22Rv1 (cell line): ENCODE results near the gene GNMT.
A peak's percentile ranks its signal among the peaks of the same experiment; 100 is the strongest.
"Not testable (repeated sequence)": the region's sequence is repeated elsewhere in the genome, so short reads cannot be mapped to it uniquely, and the experiment has no call there.

Experiments used
- H3K27ac ChIP-seq: fragments of 450-650 bp; 2 replicates; pipeline ENCODE4 v1.5.1; 2017
- ZFX ChIP-seq: fragments of 450-650 bp; IDR thresholded peaks from 2 replicates; pipeline ENCODE4 v1.6.1; 2017; ENCODE audit warnings: antibody characterized with exemption, borderline replicate concordance
- TF ChIP-seq, protein P1 (sequence below): fragments of 450-650 bp; IDR thresholded peaks from 2 replicates; pipeline ENCODE4 v1.5.1; 2017; ENCODE audit warnings: mild to moderate bottlenecking

Gene GNMT

GRCh38 chr6:42989923-42990322, 29.4 kb downstream of the GNMT start:
- no peak overlapping the region for H3K27ac ChIP-seq
- TF ChIP-seq, protein P1, sequence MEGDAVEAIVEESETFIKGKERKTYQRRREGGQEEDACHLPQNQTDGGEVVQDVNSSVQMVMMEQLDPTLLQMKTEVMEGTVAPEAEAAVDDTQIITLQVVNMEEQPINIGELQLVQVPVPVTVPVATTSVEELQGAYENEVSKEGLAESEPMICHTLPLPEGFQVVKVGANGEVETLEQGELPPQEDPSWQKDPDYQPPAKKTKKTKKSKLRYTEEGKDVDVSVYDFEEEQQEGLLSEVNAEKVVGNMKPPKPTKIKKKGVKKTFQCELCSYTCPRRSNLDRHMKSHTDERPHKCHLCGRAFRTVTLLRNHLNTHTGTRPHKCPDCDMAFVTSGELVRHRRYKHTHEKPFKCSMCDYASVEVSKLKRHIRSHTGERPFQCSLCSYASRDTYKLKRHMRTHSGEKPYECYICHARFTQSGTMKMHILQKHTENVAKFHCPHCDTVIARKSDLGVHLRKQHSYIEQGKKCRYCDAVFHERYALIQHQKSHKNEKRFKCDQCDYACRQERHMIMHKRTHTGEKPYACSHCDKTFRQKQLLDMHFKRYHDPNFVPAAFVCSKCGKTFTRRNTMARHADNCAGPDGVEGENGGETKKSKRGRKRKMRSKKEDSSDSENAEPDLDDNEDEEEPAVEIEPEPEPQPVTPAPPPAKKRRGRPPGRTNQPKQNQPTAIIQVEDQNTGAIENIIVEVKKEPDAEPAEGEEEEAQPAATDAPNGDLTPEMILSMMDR: no peak
- TF ChIP-seq ZFX: no peak

DNA sequence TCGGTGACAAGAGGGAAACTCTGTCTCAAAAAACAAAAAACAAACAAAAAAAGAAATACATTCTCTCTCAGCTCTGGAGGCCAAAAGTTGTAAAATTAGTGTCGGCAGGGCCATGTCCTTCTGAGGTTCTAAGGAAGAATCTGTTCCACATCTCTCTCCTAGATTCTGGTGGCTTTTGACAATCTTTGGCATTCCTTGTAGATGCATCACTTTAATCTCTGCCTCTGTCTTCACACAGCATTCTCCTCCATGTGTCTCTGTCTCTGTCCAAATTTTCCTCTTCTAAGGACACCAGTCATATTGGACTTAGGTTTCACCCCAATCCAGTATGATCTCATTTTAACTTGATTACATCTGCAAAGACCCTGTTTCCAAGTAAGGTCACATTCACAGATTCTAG, 32.9 kb downstream of the GNMT start:
- TF ChIP-seq ZFX: no peak
- H3K27ac ChIP-seq: no peak overlapping the region

DNA sequence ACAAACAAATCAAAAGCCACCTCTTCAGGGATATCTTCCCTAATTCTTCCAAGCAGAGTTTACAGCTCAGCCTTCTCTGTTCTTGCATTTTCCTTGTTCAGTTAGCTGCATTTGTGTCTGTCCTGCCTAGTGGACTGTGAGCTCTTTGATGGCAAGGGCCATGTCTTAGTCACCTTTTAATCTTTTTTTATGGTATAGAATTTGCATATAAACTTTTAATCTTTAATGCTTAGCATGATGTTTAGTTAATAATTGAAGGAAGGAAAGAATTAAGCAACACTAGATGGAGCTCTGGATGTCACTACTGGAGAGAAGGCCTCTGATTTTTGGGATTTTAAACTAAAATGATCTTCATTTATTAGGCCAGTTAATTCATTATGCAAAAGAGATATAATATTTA, 36.0 kb downstream of the GNMT start:
- TF ChIP-seq, protein P1: peak; percentile 35
- TF ChIP-seq ZFX: no peak
- H3K27ac ChIP-seq: peak overlapping the region; percentile 53

- H3K27ac ChIP-seq: not testable (repeated sequence)
These were observed 37.7 kb downstream of the GNMT start for GRCh38 chr6:42998205-42998604.

- TF ChIP-seq, protein P1: no peak
- no peak for TF ChIP-seq ZFX
- H3K27ac ChIP-seq: no peak overlapping the region
These were observed 41.3 kb downstream of the GNMT start for GRCh38 chr6:43001843-43002242.

DNA sequence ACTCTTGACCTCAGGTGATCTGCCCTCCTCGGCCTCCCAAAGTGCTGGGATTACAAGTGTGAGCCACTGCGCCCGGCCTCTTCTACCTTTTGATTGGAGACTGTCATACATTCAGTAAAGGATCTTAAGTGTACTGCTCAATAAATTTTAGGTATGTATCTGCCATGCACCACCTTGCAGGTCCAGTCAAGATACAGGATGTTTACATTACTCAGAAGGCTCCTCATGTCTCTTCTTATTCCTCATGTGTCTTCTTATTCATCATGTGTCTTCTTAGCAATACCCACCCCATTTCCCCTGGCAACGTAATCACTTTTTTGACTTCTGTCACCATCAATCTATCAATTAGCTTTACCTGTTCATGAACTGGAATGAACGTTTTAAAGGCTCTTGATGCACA, 45.3 kb downstream of the GNMT start:
- TF ChIP-seq, protein P1: no peak
- no peak for TF ChIP-seq ZFX
- H3K27ac ChIP-seq: no peak overlapping the region

DNA sequence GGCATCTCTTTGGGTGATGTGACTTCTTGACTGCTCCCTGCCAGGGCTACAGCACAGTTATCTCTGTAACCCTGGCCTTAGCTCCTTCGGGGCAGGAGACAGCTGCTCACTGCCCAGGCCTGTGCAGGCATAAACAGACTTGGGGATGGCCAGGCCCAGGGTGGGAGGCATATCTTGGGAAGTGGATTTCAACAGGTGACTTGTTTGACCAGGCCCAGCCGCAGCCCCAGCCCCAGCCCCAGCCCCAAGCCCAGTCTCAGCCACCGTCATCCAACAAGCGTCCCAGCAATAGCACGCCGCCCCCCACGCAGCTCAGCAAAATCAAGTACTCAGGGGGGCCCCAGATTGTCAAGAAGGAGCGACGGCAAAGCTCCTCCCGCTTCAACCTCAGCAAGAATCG, 45.7 kb downstream of the GNMT start:
- H3K27ac ChIP-seq: no peak overlapping the region
- no peak for TF ChIP-seq ZFX
- TF ChIP-seq, protein P1: no peak

DNA sequence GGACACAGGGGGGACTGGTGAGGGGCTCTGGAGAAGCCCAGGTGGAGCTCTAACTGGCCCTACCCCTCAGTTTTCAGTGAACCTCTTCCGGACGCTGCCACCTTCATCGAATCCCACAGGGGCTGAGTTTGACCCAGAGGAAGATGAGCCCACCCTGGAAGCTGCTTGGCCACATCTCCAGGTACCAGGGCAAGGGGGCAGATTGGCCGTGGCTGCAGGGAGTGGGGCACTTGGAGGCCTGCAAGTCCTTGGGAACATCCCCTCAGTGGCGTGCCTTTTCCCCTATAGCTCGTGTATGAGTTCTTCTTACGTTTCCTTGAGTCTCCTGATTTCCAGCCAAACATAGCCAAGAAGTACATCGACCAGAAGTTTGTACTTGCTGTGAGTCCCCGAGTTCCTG, 46.6 kb downstream of the GNMT start:
- no peak overlapping the region for H3K27ac ChIP-seq
- TF ChIP-seq ZFX: no peak
- TF ChIP-seq, protein P1: no peak
